Panc1 (cell line): ENCODE measurements around the gene PDE1C. TPM values are rescaled to one million over a fixed set of nuclear protein-coding genes. Genes with fewer than 3 reads are reported as not detected.

Source experiments
- ATAC-seq: fragments of 200-7000 bp; cut with Tn5 transposase; 2 replicates; pipeline ENCODE4 v1.9.1; 2020; ENCODE audit warnings: mild to moderate bottlenecking, moderate library complexity
- BruUV-seq: library from RNA; stranded (reverse); fragments of 400-500 nt; replicated peaks from 2 replicates; lab custom pipeline; 2021; lab: Mats Ljungman, UMichigan
- CTCF ChIA-PET: fragments of 300-600 bp; sonication (Branson Sonifier 250); formaldehyde crosslinking; loops from one replicate; lab custom pipeline; 2022; ENCODE audit warnings: antibody characterized with exemption; lab: Charles Lee
- POLR2A ChIA-PET: fragments of 300-600 bp; sonication (Branson Sonifier 250); formaldehyde crosslinking; loops from one replicate; lab custom pipeline; 2022; ENCODE audit warnings: antibody characterized with exemption; lab: Charles Lee
- DNase-seq: peaks from one replicate; pipeline ENCODE4 v3.0.0-alpha.2; 2010; ENCODE audit warnings: low read depth, low spot score
- H3K27ac ChIP-seq: 2 replicates; pipeline ENCODE4 v1.5.1; 2011; ENCODE audit warnings: mild to moderate bottlenecking, low read length, inconsistent platforms
- H3K27me3 ChIP-seq: fragments of 200-500 bp; sonication (Bioruptor generic); 2 replicates; pipeline ENCODE4 v1.6.0; 2014; ENCODE audit warnings: low read length, inconsistent platforms; ENCODE audit not compliant: control insufficient read depth, insufficient read depth
- H3K36me3 ChIP-seq: fragments of 200-500 bp; sonication (Bioruptor generic); 2 replicates; pipeline ENCODE4 v1.5.1; 2014; ENCODE audit warnings: inconsistent platforms, mild to moderate bottlenecking, low read length, moderate library complexity; ENCODE audit not compliant: control insufficient read depth, insufficient read depth
- H3K4me1 ChIP-seq: 2 replicates; pipeline ENCODE4 v1.5.1; 2011; ENCODE audit warnings: inconsistent platforms, mild to moderate bottlenecking, low read length, moderate library complexity; ENCODE audit not compliant: control insufficient read depth, insufficient read depth
- H3K4me3 ChIP-seq, 2 experiments: 2 replicates each; pipeline ENCODE4 v1.5.1; 2011 to 2012; ENCODE audit warnings: low read depth in 2 of 2, low read length in 2 of 2, mild to moderate bottlenecking in 2 of 2, inconsistent platforms in 1 of 2, moderate library complexity in 1 of 2
- H3K9me3 ChIP-seq: fragments of 200-500 bp; sonication (Bioruptor generic); 2 replicates; pipeline ENCODE4 v1.5.1; 2014; ENCODE audit warnings: low read depth, mild to moderate bottlenecking, inconsistent platforms, low read length, moderate library complexity; ENCODE audit not compliant: control insufficient read depth, insufficient read depth
- POLR2AphosphoS5 ChIP-seq: IDR thresholded peaks from 2 replicates; pipeline ENCODE4 v1.6.1; 2012; ENCODE audit warnings: mild to moderate bottlenecking, low read depth, low read length, moderate library complexity
- SIN3A ChIP-seq: IDR thresholded peaks from 2 replicates; pipeline ENCODE4 v1.6.1; 2012; ENCODE audit warnings: low read depth, mild to moderate bottlenecking, low read length, moderate library complexity, borderline replicate concordance; ENCODE audit not compliant: insufficient read depth
- TCF7L2 ChIP-seq: IDR thresholded peaks from 2 replicates; pipeline ENCODE4 v1.6.1; 2011; ENCODE audit warnings: mild to moderate bottlenecking, low read depth, low read length, inconsistent platforms
- in situ Hi-C: cut with HindIII; loops from 2 replicates; pipeline ENCODE4 v1.10.0; 2016; ENCODE audit warnings: low sequenced_read_pairs, low pct_unique_long_range_greater_than_20kb
- intact Hi-C: fragments of 100-400 bp; cut with micrococcal nuclease; formaldehyde crosslinking; loops from one replicate; pipeline ENCODE4 v1.10.0; 2022; ENCODE audit not compliant: unreplicated experiment
- total RNA-seq: library from RNA; stranded (reverse); gene quantifications from one replicate; pipeline ENCODE4 v1.2.1, GENCODE V29; 2021; ENCODE audit not compliant: unreplicated experiment
- TF ChIP-seq, protein P1 (sequence below): fragments of 450-650 bp; IDR thresholded peaks from 2 replicates; pipeline ENCODE4 v1.5.1; 2017; ENCODE audit warnings: mild to moderate bottlenecking
- TF ChIP-seq, protein P2 (sequence below), 2 experiments: IDR thresholded peaks; 2 replicates each; pipeline ENCODE4 v1.6.1; 2011 to 2012; ENCODE audit warnings: low read depth in 2 of 2, control low read depth in 1 of 2, low read length in 1 of 2, mild to moderate bottlenecking in 1 of 2, moderate library complexity in 1 of 2; ENCODE audit not compliant: insufficient read depth in 1 of 2

PDE1C gene
- total RNA-seq, 1 experiment from 2014 or later, result not detected

DNA sequence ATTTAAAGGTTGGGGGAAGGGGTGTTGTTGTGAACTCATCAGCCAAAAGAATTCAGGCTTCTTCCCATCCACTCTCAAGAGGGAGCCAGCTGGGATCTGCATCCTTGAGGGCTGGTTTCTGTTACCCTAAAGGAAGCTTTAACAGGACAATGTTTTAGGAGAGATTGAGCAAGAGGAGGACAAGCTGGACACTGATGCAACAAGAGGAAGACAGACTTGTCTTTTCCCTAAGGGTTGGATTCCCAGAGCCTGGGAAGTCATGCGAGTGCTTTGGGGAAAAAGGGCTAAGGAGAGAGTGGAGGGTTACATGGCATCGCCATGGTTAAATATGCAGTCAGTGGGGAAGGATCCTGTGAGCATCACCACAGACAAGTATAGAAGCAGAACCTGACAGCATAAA, 47.6 kb upstream of the PDE1C start:
- Histone ChIP-seq H3K27ac (no peak overlapping the region), H3K4me3 (no peak overlapping the region), H3K27me3 (no peaks in the 10 kb centered on the region), H3K4me1 (no peaks in the 10 kb centered on the region), H3K9me3 (no peaks in the 10 kb centered on the region), H3K36me3 (no peaks in the 10 kb centered on the region)
- TF ChIP-seq POLR2AphosphoS5, result no peak
- TF ChIP-seq SIN3A, result no peak
- TF ChIP-seq, protein P1, sequence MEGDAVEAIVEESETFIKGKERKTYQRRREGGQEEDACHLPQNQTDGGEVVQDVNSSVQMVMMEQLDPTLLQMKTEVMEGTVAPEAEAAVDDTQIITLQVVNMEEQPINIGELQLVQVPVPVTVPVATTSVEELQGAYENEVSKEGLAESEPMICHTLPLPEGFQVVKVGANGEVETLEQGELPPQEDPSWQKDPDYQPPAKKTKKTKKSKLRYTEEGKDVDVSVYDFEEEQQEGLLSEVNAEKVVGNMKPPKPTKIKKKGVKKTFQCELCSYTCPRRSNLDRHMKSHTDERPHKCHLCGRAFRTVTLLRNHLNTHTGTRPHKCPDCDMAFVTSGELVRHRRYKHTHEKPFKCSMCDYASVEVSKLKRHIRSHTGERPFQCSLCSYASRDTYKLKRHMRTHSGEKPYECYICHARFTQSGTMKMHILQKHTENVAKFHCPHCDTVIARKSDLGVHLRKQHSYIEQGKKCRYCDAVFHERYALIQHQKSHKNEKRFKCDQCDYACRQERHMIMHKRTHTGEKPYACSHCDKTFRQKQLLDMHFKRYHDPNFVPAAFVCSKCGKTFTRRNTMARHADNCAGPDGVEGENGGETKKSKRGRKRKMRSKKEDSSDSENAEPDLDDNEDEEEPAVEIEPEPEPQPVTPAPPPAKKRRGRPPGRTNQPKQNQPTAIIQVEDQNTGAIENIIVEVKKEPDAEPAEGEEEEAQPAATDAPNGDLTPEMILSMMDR, result no peak
- TF ChIP-seq, protein P2, sequence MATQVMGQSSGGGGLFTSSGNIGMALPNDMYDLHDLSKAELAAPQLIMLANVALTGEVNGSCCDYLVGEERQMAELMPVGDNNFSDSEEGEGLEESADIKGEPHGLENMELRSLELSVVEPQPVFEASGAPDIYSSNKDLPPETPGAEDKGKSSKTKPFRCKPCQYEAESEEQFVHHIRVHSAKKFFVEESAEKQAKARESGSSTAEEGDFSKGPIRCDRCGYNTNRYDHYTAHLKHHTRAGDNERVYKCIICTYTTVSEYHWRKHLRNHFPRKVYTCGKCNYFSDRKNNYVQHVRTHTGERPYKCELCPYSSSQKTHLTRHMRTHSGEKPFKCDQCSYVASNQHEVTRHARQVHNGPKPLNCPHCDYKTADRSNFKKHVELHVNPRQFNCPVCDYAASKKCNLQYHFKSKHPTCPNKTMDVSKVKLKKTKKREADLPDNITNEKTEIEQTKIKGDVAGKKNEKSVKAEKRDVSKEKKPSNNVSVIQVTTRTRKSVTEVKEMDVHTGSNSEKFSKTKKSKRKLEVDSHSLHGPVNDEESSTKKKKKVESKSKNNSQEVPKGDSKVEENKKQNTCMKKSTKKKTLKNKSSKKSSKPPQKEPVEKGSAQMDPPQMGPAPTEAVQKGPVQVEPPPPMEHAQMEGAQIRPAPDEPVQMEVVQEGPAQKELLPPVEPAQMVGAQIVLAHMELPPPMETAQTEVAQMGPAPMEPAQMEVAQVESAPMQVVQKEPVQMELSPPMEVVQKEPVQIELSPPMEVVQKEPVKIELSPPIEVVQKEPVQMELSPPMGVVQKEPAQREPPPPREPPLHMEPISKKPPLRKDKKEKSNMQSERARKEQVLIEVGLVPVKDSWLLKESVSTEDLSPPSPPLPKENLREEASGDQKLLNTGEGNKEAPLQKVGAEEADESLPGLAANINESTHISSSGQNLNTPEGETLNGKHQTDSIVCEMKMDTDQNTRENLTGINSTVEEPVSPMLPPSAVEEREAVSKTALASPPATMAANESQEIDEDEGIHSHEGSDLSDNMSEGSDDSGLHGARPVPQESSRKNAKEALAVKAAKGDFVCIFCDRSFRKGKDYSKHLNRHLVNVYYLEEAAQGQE (IDR thresholded peaks at IDR 0.05; ENCODE audit: insufficient read depth in 1 of 2, low read depth in 2 of 2, low read length in 1 of 2), result no peak
- TF ChIP-seq TCF7L2, result no peak
- no TSS peak for BruUV-seq
- in situ Hi-C loops (no loop called here), intact Hi-C loops (no loop called here)
- ChIA-PET POLR2A (no interaction called here), CTCF (no interaction called here)
- DNase-seq (no peak), ATAC-seq (no peak)

DNA sequence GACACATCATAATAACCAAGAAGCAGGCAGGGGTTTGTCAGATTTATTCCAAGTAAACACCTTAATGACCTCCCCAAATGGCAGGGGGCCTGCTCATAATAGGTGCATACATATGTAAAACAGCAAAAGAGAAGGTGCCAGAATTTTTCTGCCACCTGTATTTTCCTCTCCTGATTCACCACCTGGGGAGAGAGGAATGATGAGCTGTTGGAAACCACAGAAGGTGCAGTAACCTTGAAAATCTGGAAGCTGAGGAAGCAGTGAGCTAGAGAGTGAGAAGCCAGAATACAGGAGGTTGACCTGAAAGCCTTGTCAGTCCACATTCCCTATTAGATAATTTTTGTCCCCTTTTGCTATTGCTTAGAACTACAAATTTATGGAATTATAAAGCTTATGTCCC, 46.2 kb upstream of the PDE1C start:
- Histone ChIP-seq H3K27me3 (no peaks in the 10 kb centered on the region), H3K27ac (no peak overlapping the region), H3K36me3 (no peaks in the 10 kb centered on the region), H3K4me1 (no peaks in the 10 kb centered on the region), H3K4me3 (no peak overlapping the region), H3K9me3 (0 out of 2 replicates have a peak, but pooled peaks cover under 1% of the 10 kb centered on the region)
- intact Hi-C loops (no loop called here), in situ Hi-C loops (no loop called here)
- BruUV-seq, result no TSS peak
- DNase-seq, result no peak
- TF ChIP-seq SIN3A (no peak), TCF7L2 (no peak), POLR2AphosphoS5 (no peak)
- TF ChIP-seq, protein P2 (IDR thresholded peaks at IDR 0.05; ENCODE audit: insufficient read depth in 1 of 2, low read depth in 2 of 2, low read length in 1 of 2), result no peak
- TF ChIP-seq, protein P1, result no peak
- ATAC-seq, result no peak
- ChIA-PET CTCF (no interaction called here), POLR2A (no interaction called here)
